LoVo (cell line): ENCODE data around the gene SPATA16.
"Not testable (repeated sequence)": the region's sequence is repeated elsewhere in the genome, so short reads cannot be mapped to it uniquely, and the experiment has no call there.

Experiments used
- DNase-seq: peaks from one replicate; pipeline ENCODE4 v3.0.0-alpha.2; 2016; ENCODE audit warnings: low spot score

SPATA16 gene

GRCh38 chr3:173140986-173141385 lies at the start of gene SPATA16:
SPATA16 (minus strand) TSS chr3:173141235; CDS start chr3:173117731, 23,504 bp downstream.
- no peak for DNase-seq

- not testable (repeated sequence) for DNase-seq
These were observed 42.0 kb upstream of the SPATA16 start for GRCh38 chr3:173183022-173183421.

GRCh38 chr3:173173652-173174051 lies 32.6 kb upstream of the SPATA16 start:
- DNase-seq, result no peak

- not testable (repeated sequence) for DNase-seq
These were observed 18.1 kb upstream of the SPATA16 start for GRCh38 chr3:173159139-173159538.

- not testable (repeated sequence) for DNase-seq
These were observed 15.5 kb upstream of the SPATA16 start for GRCh38 chr3:173156533-173156932.

- DNase-seq, result no peak
These were observed 12.6 kb upstream of the SPATA16 start for GRCh38 chr3:173153631-173154030.

- no peak for DNase-seq
These were observed 1.6 kb downstream of the SPATA16 start for GRCh38 chr3:173139420-173139819.

GRCh38 chr3:173138026-173138425 lies 3.0 kb downstream of the SPATA16 start:
- no peak for DNase-seq

GRCh38 chr3:173135059-173135458 lies 6.0 kb downstream of the SPATA16 start:
- DNase-seq, result no peak

- DNase-seq, result no peak
These were observed 12.4 kb downstream of the SPATA16 start for GRCh38 chr3:173128633-173129032.

GRCh38 chr3:173111321-173111720 lies 29.7 kb downstream of the SPATA16 start:
- DNase-seq, result no peak

- no peak for DNase-seq
These were observed 31.9 kb downstream of the SPATA16 start for GRCh38 chr3:173109143-173109542.

GRCh38 chr3:173103469-173103868 lies 37.6 kb downstream of the SPATA16 start:
- no peak for DNase-seq

GRCh38 chr3:173098959-173099358 lies 42.1 kb downstream of the SPATA16 start:
- no peak for DNase-seq

GRCh38 chr3:173096994-173097785 lies 43.8 kb downstream of the SPATA16 start:
- no peak for DNase-seq

GRCh38 chr3:173096140-173096539 lies 44.9 kb downstream of the SPATA16 start:
- DNase-seq, result no peak

- no peak for DNase-seq
These were observed 49.0 kb downstream of the SPATA16 start for GRCh38 chr3:173092038-173092437.

GRCh38 chr3:173090492-173090891 lies 50.5 kb downstream of the SPATA16 start:
- no peak for DNase-seq

- DNase-seq, result no peak
These were observed 51.8 kb downstream of the SPATA16 start for GRCh38 chr3:173089283-173089682.

GRCh38 chr3:173078525-173078924 lies 62.5 kb downstream of the SPATA16 start:
- no peak for DNase-seq

- DNase-seq, result no peak
These were observed 74.7 kb downstream of the SPATA16 start for GRCh38 chr3:173066044-173067004.

- no peak for DNase-seq
These were observed 75.5 kb downstream of the SPATA16 start for GRCh38 chr3:173065543-173065981.

GRCh38 chr3:173064631-173065030 lies 76.4 kb downstream of the SPATA16 start:
- no peak for DNase-seq
